GM11168 (cell line): ENCODE results near the gene PRR23E.

ENCODE experiments used
- in situ Hi-C: fragments of 300-500 bp; cut with MboI; formaldehyde crosslinking; loops from one replicate; pipeline ENCODE4 v1.12.0; 2022; ENCODE audit warnings: low sequenced_read_pairs; ENCODE audit not compliant: unreplicated experiment

Gene PRR23E

GRCh38 chr3:127192576-127193232, at the start of gene PRR23E:
PRR23E (plus strand) TSS chr3:127193131; CDS start chr3:127196686, 3,555 bp downstream.
- in situ Hi-C loops, result no loop called here

- in situ Hi-C loops, result no loop called here
Measured at GRCh38 chr3:127143172-127143571, 49.8 kb upstream of the PRR23E start.

- in situ Hi-C loops, result no loop called here
Measured at GRCh38 chr3:127144631-127145030, 48.3 kb upstream of the PRR23E start.

GRCh38 chr3:127145266-127145665, 47.7 kb upstream of the PRR23E start:
- in situ Hi-C loops, result no loop called here

GRCh38 chr3:127147291-127147885, 45.5 kb upstream of the PRR23E start:
- in situ Hi-C loops, result no loop called here

GRCh38 chr3:127149621-127150310, 43.2 kb upstream of the PRR23E start:
- in situ Hi-C loops, result no loop called here

- in situ Hi-C loops, result no loop called here
Measured at GRCh38 chr3:127150513-127151250, 42.2 kb upstream of the PRR23E start.

- in situ Hi-C loops, result no loop called here
Measured at GRCh38 chr3:127151251-127151564, 41.7 kb upstream of the PRR23E start.

- in situ Hi-C loops, result no loop called here
Measured at GRCh38 chr3:127151992-127152650, 40.8 kb upstream of the PRR23E start.

GRCh38 chr3:127152684-127153505, 40.0 kb upstream of the PRR23E start:
- in situ Hi-C loops, result no loop called here

GRCh38 chr3:127153506-127153815, 39.5 kb upstream of the PRR23E start:
- in situ Hi-C loops, result no loop called here

- in situ Hi-C loops, result no loop called here
Measured at GRCh38 chr3:127156338-127157050, 36.4 kb upstream of the PRR23E start.

- in situ Hi-C loops, result no loop called here
Measured at GRCh38 chr3:127157171-127157828, 35.6 kb upstream of the PRR23E start.

GRCh38 chr3:127158614-127159229, 34.2 kb upstream of the PRR23E start:
- in situ Hi-C loops, result no loop called here

- in situ Hi-C loops, result no loop called here
Measured at GRCh38 chr3:127159543-127159942, 33.4 kb upstream of the PRR23E start.

- in situ Hi-C loops, result no loop called here
Measured at GRCh38 chr3:127161236-127161635, 31.7 kb upstream of the PRR23E start.

- in situ Hi-C loops, result no loop called here
Measured at GRCh38 chr3:127161973-127162579, 30.9 kb upstream of the PRR23E start.
